ENCODE measurements around the gene JPT1.

Gene JPT1, protein sequence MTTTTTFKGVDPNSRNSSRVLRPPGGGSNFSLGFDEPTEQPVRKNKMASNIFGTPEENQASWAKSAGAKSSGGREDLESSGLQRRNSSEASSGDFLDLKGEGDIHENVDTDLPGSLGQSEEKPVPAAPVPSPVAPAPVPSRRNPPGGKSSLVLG

DNA sequence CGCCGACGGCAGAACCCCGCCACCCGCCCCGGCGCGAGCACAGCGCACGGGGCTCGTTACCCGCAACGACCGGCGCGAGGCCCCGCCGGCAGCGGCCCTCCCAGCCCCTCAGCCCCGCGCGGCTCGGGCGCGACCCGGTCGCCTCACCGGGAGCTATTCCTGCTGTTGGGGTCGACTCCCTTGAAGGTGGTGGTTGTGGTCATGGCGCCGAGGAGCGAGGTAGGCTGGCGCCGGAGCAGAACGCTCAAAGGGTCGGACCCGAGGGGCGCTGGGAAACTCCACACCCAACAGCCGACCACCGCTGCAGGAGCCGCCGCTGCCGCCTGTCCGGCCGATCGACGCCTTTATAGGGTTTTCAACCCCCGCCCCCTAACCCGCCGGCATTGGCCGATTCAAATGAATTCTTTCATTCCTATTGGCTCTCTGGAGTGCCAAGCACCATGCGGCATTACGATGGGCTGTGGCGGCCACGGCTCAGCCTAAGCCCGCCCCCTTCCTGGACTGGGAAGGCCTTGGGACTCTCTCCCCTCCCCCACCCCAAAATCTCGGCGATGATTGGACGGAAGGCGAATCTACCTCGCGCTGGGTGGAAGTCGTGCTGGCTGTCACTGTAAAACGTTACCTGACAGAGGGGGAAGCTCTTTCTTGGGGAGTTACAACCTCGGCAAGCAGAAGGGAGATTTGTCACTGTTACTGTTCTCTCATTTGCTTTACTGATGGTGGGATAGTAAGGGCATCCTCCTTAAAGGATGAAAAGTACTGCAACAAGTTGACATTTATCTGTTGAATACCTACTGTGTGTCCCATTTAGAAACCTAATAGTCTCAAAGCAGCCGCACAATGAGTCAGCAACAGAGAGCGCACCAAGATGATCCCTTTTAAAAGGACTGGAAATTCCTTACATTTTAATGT, at the start of gene JPT1:
TSS of gene JPT1 (minus strand) at position 318 of the 912 bp plus-strand sequence. CDS start at position 203, 115 bp downstream.
- TF ChIP-seq, protein P1, sequence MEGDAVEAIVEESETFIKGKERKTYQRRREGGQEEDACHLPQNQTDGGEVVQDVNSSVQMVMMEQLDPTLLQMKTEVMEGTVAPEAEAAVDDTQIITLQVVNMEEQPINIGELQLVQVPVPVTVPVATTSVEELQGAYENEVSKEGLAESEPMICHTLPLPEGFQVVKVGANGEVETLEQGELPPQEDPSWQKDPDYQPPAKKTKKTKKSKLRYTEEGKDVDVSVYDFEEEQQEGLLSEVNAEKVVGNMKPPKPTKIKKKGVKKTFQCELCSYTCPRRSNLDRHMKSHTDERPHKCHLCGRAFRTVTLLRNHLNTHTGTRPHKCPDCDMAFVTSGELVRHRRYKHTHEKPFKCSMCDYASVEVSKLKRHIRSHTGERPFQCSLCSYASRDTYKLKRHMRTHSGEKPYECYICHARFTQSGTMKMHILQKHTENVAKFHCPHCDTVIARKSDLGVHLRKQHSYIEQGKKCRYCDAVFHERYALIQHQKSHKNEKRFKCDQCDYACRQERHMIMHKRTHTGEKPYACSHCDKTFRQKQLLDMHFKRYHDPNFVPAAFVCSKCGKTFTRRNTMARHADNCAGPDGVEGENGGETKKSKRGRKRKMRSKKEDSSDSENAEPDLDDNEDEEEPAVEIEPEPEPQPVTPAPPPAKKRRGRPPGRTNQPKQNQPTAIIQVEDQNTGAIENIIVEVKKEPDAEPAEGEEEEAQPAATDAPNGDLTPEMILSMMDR (IDR thresholded peaks at IDR 0.05; ENCODE audit: control insufficient read depth, extremely low read depth, insufficient read depth): no peak
- DNase-seq (ENCODE audit: low read depth): peak; percentile 98
- H3K4me3 ChIP-seq (ENCODE audit: low read depth, low read length): peak within 1 kb of the TSS; percentile 100

DNA sequence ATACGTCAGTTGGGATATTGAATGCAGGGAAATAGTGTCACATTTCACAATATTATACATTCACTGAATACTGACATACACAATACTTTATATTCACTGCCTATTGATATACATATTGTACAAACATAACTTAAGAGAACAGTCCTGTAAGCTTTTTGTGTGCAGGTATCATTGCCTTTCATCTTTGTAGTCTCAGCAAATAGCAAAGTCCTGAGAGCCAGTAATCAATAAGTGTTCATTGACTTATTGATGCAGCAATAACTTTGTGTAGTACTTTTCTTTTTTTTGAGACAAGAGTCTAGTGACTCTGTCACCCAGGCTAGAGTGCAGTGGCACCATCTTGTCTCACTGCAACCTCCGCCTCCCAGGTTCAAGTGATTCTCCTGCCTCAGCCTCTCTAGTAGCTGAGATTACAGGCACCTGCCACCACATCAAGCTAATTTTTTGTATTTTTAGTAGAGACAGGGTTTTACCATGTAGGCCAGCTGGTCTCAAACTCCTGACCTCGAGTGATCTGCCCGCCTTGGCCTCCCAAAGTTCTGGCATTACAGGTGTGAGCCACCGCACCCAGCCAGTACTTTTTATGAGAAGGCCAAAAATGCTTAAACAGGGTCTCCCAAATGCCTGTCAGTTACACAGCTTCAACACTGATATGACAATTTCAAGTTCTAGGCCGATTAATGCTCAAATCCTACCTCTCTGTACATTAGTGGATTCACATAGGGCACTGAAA, 45.7 kb upstream of the JPT1 start:
- TF ChIP-seq, protein P1 (IDR thresholded peaks at IDR 0.05; ENCODE audit: control insufficient read depth, extremely low read depth, insufficient read depth): no peak
- no peak overlapping the region for H3K4me3 ChIP-seq (ENCODE audit: low read depth, low read length)
- DNase-seq (ENCODE audit: low read depth): no peak

DNA sequence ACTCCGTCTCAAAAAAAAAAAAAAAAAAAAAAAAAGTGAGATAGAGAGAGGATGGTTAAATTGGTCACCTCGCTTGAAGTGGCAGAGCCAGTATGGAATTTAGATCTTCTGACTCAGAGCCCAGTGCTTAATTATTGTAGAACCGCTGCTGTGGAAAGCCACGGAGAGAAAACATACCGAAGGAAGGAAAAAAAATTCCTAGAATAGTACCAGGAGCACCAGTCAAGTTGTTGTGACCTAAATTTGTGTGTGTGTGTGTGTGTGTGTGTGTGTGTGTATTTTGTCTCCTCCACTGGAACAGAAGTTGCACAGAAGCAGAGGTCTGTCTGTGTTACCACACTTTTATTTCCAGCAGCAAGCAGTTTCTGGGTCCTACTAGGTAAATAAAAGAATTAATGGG, 40.6 kb upstream of the JPT1 start:
- TF ChIP-seq, protein P1 (IDR thresholded peaks at IDR 0.05; ENCODE audit: control insufficient read depth, extremely low read depth, insufficient read depth): no peak
- no peak for DNase-seq (ENCODE audit: low read depth)
- no peak overlapping the region for H3K4me3 ChIP-seq (ENCODE audit: low read depth, low read length)

DNA sequence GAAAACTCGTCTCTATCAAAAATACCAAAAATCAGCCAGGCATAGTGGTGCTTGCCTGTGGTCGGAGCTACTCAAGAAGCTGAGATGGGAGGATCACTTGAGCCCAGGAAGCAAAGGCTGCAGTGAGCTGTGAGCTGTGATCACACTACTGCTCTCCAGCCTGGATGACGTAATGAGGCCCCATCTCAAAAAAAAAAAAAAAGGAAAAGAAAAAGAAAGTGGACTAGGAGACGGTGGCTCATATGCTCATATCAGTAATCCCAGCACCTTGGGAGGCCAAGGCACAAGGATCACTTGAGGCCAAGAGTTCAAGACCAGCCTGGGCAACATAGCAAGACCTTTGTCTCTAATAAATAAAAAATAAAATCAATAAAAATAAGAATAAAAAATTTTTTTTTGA, 37.3 kb upstream of the JPT1 start:
- TF ChIP-seq, protein P1 (IDR thresholded peaks at IDR 0.05; ENCODE audit: control insufficient read depth, extremely low read depth, insufficient read depth): no peak
- no peak overlapping the region for H3K4me3 ChIP-seq (ENCODE audit: low read depth, low read length)
- DNase-seq (ENCODE audit: low read depth): no peak

DNA sequence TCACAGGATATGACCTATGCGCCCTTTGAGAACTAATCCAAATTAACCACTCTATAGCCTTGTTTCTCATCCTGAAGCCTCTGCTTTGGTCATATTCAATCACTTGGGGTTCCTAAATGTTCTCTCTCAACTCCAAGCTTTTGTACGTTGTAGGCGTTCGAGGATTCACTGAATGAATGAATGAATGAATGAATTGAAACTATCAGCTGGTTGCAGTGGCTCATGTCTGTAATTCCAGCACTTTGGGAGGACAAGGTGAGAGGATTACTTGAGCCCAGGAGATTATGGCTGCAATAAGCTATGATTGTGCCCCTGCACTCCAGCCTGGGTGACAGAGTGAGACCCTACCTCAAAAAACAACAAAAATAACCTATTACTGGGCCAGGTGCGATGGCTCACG, 34.3 kb upstream of the JPT1 start:
- no peak overlapping the region for H3K4me3 ChIP-seq (ENCODE audit: low read depth, low read length)
- TF ChIP-seq, protein P1 (IDR thresholded peaks at IDR 0.05; ENCODE audit: control insufficient read depth, extremely low read depth, insufficient read depth): no peak
- no peak for DNase-seq (ENCODE audit: low read depth)

DNA sequence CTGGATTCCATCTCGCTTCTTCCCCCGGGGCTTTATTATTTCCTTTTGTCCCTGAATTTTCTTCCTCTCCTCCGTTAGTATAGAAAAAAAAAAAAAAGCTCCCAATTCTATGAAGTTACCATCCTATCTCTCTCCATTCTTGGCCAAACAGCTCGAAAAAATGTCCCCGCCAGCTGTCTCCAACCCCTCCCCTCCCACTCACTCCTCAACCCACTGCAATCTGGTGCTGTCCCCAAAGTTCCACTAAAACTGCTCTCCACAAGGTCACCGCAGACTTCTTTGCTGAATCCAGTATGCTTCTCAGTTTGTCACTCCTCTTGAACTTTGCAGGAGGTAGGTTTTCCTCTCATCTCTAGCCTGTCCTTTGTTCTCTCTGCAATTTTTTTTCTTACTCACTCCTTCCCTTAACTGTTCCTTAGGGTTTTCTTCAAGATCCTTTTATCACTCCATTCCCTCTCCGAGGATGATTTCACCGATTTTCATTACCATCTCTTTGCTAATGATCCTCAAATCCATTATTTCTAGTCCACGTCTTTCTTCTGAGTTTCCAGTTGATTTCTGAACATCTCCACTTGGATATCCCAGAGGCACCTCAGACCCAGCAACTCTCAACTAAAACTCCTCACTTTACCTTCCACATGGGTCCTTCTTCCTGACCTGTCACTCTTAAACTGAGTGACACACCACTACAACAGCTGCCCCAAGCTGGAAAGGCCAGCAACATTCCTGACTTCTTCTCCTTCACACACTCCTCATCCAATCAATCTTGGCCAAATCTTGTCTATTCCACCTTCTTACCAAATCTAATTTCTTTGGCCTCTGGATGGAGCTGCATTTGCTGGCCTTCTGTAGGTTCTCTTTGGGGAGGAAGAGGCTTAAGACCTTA, 29.9 kb upstream of the JPT1 start:
- DNase-seq (ENCODE audit: low read depth): no peak
- H3K4me3 ChIP-seq (ENCODE audit: low read depth, low read length): no peak overlapping the region
- TF ChIP-seq, protein P1 (IDR thresholded peaks at IDR 0.05; ENCODE audit: control insufficient read depth, extremely low read depth, insufficient read depth): no peak
